ENCODE data around the gene PROSER3.

DNA sequence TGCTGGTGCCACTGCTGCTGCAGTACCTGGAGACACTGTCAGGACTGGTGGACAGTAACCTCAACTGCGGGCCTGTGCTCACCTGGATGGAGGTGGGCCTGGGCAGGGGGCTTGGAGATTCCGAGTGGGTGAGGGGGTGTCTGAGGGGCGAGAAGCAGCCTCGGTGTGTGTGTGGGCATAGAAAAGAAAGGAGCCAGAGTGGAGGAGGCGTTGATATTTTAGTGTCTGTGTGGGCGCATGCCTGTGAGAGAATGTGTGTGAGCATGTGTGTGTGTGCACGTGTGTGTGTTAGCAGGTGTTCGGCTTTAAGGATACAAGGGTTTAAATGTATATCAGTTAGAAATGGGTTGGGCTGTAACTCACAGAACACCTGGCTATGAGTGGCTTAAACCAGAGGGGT lies 21.1 kb downstream of the PROSER3 start:
- TF ChIP-seq, protein P1, sequence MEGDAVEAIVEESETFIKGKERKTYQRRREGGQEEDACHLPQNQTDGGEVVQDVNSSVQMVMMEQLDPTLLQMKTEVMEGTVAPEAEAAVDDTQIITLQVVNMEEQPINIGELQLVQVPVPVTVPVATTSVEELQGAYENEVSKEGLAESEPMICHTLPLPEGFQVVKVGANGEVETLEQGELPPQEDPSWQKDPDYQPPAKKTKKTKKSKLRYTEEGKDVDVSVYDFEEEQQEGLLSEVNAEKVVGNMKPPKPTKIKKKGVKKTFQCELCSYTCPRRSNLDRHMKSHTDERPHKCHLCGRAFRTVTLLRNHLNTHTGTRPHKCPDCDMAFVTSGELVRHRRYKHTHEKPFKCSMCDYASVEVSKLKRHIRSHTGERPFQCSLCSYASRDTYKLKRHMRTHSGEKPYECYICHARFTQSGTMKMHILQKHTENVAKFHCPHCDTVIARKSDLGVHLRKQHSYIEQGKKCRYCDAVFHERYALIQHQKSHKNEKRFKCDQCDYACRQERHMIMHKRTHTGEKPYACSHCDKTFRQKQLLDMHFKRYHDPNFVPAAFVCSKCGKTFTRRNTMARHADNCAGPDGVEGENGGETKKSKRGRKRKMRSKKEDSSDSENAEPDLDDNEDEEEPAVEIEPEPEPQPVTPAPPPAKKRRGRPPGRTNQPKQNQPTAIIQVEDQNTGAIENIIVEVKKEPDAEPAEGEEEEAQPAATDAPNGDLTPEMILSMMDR (IDR thresholded peaks at IDR 0.05; ENCODE audit: low read length) = no peak
- TF ChIP-seq EZH2 (IDR thresholded peaks at IDR 0.05; ENCODE audit: borderline replicate concordance, low read length) = no peak

Measured in OCI-LY1 (cell line).